Right renal cortex interstitium (tissue), 3 donors: Measurements from ENCODE around the gene SPOCK2. TPM values are rescaled to one million over a fixed set of nuclear protein-coding genes. Genes with fewer than 3 reads are reported as not detected.
"Not testable (repeated sequence)": the region's sequence is repeated elsewhere in the genome, so short reads cannot be mapped to it uniquely, and the experiment has no call there.

Experiments
- DNase-seq, 3 donors: peaks; one replicate each; pipeline ENCODE4 v3.0.0-alpha.2; 2013; ENCODE audit warnings: low read depth in 3 of 3, low spot score in 2 of 3
- polyA plus RNA-seq, 3 donors: library from polyadenylated mRNA; unstranded; fragments of 120-200 nt; gene quantifications; one replicate each; pipeline ENCODE4 v1.2.1, GENCODE V29; 2013; ENCODE audit not compliant: insufficient read length in 3 of 3

SPOCK2 gene
- polyA plus RNA-seq, 3 donors = 147 to 168 (median 150) TPM

GRCh38 chr10:72034761-72035160, 53.6 kb downstream of the SPOCK2 start:
- DNase-seq = no peak

DNA sequence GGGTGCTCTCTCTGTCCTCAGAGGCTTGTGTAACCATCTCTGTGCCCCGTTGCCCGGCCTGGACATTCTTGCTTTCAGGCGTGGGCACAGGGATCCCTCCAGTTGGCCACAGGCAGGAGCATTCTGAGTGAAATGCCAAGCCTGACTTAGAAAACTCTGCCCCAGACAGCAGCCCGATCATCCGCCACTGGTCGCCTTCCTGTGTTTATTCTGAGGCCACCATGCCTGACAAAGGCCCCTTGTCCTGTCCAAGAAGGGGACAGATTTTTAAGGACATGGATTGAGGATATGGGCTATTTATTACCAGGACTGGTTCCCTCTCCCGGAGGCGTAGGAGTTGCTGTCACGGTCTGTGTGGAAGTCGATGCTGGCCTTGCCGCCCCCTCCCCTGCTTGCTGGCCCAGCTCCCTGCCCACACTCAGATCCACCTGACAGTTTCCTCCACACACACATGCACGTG, 54.3 kb downstream of the SPOCK2 start:
- no peak for DNase-seq

GRCh38 chr10:72032409-72033162, 55.8 kb downstream of the SPOCK2 start:
- not testable (repeated sequence) for DNase-seq

DNA sequence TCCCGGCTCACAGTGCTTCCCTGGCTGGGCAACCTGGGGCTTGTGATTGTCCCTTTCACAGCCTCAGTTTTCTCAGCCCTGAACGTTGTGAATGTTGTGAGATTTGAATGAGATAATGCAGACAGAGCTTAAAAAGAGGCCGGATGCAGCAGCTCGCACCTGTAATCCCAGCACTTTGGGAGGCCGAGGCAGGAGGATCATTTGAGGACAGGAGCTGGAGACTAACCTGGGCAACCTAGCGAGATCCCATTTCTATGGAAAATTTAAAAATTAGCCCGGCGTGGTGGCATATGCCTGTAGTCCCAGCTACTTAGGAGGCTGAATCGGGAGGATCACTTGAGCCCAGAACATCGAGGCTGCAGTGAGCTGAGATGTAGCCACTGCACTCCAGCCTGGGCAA, 56.6 kb downstream of the SPOCK2 start:
- DNase-seq = no peak

- DNase-seq = no peak
These were observed 57.4 kb downstream of the SPOCK2 start for GRCh38 chr10:72030762-72031543.

DNA sequence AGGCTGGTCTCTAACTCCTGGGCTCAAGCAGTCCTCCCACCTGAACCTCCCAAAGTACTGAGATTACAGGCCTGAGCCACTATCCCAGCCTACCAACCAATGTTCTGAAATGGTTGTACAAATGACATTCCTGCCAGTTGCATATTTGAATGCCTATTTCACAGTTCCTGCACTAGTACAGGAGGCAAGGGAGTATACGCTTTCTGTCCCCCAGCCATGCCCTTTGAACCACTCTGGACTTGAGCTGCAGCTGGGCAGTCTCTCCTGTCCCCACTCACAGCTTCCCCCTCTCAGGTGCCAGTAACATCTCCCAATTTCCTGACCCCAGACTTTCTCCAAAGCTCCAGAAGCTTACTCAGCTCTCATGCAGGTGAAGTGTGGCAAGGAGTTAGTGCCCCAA, 58.9 kb downstream of the SPOCK2 start:
- no peak for DNase-seq

GRCh38 chr10:72027498-72027897, 60.9 kb downstream of the SPOCK2 start:
- DNase-seq = no peak

- no peak for DNase-seq
These were observed 61.9 kb downstream of the SPOCK2 start for GRCh38 chr10:72026278-72027111.

DNA sequence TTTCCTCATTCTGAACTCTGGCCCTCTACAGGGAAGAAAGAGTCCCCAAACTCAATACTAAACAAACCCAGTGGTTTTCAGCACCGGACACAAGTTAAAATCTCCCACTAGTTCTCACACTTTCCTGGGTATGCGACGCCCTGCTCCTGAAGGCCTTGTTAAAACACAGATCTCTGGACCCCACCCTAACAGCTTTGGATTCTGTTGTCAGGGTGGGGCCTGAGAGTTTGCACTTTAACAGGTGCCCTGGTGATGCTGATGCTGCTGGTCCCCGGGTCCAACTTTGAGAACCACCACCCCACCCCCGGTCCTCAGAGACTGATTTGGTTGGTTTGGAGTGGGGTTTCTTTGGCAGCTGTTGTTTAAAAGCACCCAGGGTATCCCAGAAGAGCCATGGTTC, 62.5 kb downstream of the SPOCK2 start:
- DNase-seq = no peak

DNA sequence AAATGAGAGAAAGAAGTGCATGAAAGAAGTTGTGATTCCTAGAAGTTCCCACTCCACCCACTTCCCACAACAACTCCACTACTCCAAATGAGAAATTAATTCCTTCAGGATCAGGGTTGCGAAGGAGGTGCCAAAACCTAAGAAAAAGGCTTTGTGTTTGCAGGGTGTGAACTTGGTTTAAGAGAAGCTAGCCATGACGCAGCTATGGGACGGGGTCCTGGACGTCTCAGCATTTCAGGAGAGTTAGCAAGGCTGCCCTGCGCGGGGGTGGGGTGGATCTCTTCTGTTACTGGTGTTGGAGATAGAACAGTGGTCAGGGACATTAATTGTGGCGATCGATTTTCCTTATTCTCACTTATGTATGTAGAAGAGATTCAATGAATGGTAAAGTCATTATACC, 63.0 kb downstream of the SPOCK2 start:
- DNase-seq = no peak

DNA sequence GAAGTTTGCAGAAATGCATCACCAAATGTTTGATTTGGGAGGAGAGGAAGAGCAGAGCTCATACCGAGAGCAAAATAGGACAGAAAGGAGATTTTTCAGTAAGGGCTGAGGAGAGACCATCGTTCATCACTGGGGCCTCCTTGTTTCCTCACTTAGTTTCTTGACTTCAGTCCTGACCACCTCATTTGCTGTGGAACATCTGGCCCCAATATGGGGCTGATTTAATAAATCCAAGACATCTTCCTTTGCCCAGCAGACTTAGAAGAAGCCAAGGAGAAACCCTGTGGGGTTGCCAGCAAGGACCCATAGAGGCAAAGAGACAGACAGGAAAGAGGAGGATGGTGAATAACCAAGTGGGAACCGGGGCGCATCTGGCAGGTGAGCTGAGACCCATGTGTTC, 63.8 kb downstream of the SPOCK2 start:
- DNase-seq = no peak

- DNase-seq = no peak
These were observed 66.1 kb downstream of the SPOCK2 start for GRCh38 chr10:72022228-72022627.

DNA sequence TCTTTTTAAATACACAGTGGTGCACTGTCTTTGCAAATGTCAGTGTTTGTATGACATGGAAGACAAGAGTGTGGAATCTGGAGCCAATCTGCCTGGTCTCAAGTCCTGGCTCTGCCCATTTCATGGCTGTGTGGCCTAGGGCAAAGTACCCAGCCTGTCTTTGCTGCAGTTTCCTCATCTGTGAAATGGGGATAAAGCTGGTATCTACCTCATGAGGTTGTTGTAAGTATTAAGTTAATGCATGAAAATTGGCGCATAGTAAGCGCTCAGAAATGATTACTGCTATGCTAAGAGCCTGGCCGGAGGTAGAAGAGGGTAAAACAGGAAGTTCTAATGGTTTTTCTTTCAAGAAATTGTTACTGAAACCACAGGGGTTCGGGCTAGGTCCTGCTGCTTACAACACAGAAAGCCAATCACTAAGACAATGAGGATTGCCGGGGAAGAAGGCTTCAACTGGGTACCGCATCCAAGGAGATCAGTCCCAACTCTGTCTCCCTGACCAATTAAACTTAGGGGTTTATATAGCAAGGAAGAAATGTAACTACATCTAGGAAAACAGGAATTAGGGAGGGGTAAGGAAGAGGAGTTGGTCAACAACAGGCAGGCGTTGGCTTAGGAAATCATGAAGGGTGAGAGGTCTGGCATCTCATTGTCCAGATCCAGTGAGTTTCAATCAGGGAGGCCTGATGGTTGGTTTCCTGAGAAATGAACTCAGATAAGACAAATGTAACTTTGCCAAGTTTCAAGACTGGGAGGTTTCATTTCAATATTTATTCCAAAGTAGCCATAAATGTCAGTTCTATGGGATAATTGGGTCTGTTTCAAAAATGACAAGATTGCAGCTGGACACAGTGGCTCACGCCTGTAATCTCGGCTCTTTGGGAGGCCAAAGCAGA, 67.2 kb downstream of the SPOCK2 start:
- no peak for DNase-seq

- DNase-seq = no peak
These were observed 69.1 kb downstream of the SPOCK2 start for GRCh38 chr10:72019085-72019876.

GRCh38 chr10:72016608-72017300, 71.6 kb downstream of the SPOCK2 start:
- DNase-seq = no peak

DNA sequence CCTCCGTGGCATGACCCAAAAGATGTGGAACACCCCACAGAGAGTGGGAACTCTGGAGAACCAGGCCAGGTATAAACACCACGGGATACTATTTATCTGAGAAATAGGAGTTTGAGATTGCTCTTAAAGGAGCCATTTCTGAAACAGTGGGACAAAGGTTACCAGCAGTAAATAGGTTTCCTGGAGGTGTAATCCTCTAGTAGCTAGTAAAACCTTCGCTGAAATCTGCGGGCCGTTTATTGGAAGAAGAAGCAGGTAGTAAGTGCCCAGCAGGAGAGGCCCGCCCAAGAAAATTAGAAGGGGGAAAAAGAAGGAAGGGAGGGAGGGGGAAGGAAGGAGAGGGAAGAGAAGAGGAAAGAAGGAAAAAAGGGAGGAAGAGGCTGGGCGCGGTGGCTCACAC, 72.5 kb downstream of the SPOCK2 start:
- DNase-seq = no peak

- no peak for DNase-seq
These were observed 73.4 kb downstream of the SPOCK2 start for GRCh38 chr10:72014785-72015480.

DNA sequence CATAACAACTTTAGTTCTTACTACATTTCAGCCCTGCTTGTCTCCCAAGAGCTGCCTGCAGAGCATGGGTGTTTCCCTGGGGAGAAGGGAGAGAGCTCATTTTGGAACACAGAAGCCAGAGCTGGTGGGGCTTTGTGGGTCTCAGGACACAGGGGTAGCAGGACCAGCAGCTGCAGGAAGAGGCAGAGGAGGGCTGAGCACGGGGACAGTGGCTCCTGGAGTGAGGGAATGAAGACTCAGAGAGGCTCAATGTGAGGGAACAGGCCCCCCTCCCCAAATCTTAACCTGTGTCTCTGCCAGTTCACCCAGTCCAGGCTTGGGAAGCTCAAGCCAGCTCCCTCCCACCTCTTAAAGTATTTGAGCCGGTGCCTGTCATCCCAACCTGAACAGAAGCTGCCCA, 74.2 kb downstream of the SPOCK2 start:
- DNase-seq = no peak
